ENCODE measurements around the gene ATRN.

ATRN gene

DNA sequence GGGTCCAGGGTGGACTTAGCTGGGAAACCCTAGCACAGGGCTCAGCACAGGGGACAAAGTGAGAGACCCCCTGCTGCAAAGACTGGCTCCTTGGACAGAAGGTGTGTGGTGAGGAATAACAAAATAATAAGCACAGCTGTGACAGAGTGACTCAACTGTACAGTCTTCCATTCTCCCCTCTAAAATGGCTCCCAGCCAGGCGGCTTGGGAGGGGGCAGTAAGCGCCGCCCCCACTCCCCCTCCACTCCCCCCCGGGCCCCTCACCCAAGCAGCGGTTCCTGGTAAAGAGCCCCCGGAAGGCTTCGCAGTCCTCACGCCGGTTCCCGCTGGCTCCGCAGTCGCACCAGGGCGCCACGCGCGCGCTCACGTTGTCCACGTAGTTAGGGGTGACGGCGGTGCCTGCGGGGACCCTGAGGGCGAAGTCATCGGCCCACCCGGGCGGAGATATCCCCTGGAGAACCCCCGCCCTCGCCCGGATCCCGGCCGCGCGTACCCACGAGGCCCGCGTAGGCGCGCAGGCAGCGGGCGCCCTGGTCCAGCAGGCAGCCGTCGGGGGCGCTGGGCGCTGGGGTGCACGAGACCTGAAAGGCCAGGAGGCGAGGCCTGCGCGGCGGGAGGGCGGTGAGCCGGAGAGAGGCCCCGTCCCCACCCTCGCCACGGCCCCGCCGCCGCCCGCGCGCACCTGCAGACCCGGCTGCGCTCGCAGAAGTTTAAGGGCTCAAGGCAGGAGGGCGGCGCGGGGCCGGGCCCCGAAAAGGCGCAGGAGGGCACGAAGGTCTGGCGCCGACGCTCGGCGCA is 189.6 kb downstream of the ATRN start:
- no peak for DNase-seq

DNA sequence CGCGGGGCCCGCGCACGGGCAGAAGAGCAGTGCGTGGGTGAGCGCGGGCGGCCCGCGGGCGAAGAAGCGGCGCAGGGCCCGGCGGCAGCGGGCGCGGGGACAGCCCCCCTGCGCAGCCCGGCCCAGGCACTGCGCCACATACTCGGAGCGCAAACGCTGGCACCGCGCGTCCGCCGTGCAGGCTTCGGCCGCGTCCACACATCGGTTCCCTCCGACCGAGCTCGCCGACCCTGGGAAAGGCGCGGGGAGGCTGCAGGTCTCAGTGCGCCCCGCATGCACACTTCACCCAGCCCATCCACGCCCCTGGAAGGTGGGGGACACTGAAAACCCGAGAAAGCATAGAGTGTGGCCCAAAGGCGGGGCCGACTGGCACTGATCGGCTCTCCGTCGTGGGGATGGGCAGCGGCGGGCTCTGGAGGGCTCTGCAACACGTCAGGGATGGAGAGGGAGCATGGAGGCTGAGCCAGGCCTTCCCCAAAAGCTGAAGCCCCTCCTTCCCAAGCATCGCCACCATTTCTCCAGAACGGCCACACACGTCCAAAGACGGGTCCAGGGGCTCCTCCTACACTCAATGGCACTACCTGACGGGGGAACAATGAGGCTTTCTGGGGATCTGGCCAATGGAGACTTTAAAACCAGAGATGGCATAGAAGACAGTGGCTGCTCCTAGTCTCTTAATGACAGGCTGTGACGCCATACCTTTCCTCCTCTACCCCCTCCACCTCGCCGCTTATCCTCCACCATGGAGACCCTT is 190.4 kb downstream of the ATRN start:
- no peak for DNase-seq

DNA sequence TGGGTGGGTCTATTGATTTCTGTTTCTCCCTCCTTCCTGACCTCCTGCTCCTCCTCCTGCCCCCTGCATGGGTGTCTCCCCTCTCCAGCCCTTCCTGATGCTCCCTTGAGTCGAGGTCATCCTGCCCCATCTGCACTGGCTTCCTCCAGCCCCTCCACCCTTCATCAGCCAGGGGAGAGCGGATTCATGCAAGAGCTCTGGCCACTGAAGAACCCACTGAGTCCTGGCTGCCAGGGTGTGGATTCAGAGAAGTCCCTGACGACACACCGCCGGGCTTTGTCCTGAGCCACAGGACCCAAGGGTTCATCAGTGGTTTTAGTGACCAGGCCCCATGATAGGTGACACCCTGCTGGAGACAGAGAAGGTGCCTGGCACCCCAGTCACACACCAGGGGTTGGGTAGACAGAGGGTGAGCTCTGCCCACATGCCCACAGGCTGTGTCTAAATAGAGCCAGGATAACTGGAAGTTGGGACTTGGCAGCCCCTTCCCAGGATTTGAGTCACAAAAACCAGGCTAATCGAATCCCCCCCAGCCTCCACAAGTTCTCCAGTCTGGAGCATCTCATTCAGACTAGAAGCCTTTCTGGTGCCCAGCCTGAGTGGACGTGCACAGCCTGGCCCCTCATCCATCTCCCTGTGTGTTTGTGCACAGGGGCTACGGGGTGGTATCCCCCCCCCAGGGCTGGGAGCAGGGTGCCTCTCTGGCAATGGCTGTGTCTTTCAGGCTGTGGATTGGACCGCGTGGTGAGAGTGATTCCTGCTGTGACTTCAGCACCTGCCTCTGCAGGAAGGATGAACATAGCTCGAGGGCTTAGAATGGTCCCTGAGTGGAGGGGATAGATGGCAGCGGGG is 191.2 kb downstream of the ATRN start:
- no peak for DNase-seq

DNA sequence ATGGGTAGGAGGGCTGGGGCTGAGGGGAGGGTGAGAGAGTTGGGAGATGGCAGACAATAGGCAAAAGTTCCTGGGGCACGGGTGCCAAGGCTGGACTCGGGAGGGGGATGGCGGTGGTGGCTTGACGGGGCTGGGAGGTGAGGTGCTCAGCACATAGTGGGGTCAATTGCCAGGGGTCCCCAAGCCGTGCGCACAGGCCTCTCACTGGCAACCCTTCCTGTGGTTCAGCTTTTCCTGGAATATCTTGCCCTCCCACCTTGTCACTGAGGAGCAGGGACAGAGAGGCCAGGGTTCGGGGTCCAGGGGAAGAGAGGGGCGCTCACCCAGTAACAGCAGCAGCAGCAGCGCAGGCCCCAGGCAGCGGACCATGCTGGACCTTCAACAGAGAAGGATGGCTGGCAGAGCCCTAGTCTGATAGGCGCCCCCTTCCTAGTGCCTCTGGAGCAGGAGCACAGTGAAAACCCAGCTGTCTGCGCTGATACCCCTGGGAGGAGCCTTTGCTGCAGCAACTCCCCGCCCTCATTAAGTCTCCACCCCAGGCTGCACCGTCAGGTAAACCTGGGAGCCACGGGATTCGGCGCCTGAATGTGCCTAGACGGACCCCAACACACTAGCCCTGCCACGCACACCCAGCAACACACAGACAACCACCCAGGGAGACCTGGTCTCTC is 192.3 kb downstream of the ATRN start, which contains the start of gene GFRA4:
Gene GFRA4 (minus strand): TSS at position 369 of the 671 bp plus-strand sequence. CDS start 0 bp downstream, at position 369.
- no peak for DNase-seq

DNA sequence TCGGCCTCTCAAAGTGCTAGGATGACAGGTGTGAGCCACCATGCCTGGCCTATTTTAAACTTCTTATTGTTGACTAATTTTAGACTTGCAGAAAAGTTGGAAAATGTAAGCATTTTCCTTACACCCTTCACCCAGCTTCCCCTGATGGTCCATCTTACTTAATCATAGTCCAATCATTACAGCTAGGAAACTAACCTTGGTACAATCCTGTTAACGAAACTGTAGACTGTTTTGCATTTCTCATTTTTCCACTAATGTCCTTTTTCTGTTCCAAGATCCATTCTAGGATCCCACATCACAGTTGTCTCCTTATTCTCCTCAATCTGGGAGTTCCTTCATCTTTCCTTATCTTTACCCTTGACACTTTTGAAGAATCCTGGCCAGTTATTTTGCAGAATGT is 193.0 kb downstream of the ATRN start:
- no peak for DNase-seq

DNA sequence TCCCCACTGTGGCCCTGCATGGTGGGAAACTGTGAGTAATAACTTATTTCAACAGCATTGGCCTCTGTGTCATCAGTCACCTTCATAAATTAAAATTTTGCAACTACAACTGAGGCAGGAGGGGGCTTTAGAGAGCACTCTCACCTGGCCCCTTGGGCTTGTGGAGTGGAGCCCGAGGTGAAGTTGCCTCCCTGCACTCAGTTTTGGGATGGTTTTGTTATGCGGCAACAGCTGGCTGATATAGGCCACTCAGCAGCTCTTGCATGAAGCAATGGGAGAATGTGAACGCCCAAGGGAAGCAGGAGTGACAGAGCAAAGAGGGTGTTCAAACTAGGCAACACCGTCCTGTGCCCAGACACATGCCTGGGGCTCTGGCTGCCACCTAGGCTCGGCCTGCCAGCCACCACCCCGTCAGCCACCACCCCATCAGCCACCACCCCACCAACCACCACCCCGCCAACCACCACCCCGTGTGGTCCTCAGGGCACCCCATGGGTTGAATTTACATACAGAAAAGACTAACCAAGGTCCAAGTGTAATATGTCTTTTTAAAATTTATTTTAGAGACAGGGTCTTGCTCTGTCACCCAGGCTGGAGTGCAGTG is 196.7 kb downstream of the ATRN start:
- DNase-seq, result no peak

DNA sequence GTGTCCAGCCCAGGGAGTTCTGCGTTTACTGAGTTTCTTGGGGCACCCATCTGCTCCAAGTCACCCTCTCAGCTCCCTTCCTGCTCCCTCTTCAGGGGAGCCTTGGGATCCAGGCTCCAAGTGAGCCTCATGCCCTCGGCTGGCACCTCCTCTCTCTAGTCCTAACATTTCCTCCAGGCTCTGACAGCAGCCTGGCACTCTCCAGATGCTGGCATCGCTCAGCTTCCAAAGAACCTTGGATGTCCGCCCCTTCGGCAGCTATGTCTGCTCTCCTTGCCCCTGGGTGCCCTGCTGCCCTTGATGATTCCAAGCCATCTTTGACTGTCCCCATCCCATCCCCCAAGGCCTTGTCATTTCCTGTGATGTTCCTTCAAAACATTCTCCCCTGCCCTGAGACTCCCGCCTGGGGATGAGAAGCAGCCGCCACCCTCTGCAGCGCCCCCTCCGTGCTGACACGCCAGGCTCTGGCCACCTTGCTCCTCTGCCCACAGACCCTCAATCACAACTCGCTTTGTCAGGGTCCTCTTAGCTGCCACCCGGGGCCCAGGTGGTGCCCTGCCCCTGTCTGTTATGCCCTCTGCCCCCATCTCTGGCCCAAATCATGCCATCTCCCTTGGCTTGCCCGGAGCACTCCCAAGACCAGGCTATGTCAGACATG is 199.0 kb downstream of the ATRN start:
- DNase-seq, result no peak

DNA sequence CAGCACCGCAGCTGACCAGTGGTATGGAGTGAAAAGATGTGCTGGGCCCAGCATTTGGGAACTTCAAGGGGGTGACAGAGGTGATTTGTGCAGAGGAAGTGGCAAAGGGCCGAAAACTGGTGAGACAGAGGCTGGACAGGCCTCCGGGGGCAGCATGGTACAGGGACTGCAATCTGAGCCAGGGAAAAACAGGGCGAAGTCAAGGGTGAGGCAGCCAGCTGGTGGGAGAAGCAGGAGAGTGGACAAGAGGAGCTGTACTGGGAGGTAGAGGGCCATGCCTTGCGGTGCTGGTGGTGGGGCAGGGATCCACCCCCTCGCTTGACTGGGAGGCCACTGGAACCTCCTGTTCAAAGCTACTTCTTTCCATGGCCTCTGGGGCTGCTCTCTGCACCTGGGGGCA is 199.7 kb downstream of the ATRN start:
- DNase-seq, result no peak

DNA sequence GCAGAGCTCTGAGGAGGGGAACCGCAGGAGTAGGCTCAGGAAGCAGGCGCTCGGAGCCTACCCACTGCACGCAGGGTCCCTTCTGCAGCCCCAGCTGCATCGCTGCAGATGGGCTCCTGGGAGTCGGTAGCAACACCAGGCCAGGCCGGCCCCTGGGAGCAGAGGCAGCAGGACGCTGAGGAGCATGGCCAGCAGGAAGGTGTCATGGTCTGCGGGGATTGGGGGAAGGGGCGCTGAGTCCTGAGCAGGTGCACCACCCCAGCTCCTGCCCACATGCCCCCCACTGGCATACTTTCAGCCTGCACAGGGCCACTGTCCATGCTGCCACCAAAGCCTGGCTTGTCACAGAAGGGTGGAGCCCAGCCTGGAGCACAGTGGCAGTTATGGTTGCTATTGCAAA is 200.1 kb downstream of the ATRN start:
- no peak for DNase-seq

DNA sequence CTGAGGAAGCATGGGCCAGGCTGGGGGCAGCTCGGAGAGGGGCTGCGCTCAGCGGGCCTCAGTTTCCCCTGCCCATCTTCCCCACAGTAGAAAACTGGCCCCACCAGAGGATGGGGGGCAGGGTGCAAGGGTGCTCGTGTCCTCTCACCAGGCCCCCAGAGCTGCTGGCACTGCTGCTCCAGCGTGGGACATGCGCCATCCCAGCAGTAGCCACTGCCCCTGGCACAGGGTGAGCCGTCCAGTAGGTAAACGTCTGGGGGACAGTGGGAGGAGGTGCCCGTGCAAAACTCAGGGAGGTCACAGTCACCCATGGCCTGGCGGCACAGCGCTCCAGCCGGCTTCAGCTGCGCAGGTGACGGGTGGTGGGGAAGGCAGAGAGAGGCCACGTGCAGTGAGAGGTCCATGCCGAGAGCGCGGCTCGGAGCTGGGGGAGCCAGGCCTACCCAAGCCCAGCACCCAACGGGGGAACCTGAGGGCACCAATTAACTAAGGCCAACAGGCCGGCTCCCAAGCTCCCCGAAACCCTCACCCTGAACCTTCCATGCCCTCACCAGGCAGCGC is 201.2 kb downstream of the ATRN start:
- no peak for DNase-seq

DNA sequence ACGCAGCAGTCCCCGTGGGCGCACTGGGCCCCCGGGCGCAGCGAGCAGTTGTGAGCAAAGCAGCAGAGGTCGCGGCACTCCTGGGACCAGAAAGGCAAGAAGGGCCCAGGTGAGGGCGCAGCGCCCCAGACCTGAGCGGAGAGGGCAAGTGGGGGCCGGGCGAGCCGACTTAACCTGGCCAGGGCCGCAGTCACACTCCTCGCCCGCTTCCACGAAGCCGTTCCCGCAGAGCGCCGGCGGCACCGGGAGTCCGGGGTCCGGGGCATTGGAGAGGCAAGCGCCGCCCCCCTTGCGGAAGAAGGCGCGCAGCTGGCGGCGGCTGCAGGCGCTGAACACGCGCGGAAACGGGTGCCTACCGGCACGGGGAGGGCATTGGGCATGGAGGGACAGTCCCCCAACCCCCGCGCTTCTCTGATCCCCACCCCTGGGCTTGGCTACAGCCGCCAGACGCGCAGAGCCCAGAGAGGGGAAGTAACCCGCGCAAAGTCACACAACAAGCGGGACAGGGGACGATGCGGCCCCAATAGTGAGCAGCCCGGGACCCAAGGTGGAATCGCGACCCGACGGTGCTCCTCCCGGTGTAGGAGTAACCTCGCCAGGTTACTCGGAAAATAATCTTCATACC is 201.8 kb downstream of the ATRN start:
- no peak for DNase-seq

DNA sequence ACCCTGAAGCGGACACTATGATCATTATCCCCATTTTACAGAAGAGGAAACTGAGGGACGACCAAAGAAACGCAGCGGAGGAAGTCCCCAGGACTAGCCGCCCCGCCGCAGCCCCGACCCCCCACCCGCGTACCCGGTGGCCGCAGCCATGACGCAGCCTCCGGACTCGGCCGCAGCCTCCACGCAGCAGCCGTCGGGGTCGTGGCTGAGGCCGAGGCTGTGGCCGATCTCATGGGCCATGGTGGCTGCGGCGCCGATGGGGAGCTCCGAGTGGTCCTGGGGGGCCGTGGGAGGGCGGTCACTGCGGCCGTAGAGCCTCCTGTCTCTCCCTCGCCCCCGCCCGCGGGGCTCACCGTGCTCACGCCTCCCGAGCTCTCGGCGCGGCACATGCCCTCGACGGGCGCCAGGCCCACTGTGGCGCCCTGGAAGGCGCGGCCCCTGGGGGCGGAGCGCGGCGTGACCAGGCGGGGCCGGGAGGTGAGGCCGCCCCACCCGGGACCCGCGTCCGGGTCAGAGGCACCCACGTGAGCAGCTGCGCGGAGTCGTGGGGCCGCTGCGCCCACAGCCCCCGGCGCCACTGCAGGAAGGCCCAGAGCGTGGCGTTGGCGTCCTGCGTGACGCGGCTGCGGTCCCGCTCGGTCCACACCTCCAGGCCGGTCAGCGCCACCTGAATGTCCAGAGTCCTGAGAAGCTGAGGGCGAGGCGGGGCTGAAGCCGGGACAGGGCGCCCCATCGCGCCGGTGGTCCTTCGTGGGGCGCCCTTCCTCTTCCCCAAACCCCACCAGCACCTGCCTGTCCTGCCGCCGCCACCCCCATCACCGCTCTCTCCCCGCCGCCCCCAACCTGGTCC is 202.6 kb downstream of the ATRN start:
- no peak for DNase-seq

DNA sequence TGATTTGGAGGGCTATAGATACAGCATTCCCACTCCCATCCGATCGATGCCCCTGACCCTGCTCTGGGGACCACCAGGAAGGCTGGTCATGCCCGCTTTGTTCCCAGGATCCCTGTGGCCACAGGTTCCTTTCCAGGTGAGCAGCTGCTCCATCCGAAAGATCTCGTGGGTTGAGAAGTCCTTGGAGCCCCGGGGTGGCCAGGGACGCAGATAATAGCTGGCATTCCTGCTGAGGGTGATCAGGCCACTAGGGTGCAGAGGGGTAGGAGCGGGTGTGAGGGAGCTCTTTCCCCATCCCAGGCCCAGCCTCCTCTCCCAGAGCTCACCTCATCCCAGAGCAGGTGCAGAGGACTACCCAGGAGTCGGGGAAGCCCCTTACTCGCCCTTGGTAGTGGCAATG is 203.6 kb downstream of the ATRN start:
- no peak for DNase-seq

DNA sequence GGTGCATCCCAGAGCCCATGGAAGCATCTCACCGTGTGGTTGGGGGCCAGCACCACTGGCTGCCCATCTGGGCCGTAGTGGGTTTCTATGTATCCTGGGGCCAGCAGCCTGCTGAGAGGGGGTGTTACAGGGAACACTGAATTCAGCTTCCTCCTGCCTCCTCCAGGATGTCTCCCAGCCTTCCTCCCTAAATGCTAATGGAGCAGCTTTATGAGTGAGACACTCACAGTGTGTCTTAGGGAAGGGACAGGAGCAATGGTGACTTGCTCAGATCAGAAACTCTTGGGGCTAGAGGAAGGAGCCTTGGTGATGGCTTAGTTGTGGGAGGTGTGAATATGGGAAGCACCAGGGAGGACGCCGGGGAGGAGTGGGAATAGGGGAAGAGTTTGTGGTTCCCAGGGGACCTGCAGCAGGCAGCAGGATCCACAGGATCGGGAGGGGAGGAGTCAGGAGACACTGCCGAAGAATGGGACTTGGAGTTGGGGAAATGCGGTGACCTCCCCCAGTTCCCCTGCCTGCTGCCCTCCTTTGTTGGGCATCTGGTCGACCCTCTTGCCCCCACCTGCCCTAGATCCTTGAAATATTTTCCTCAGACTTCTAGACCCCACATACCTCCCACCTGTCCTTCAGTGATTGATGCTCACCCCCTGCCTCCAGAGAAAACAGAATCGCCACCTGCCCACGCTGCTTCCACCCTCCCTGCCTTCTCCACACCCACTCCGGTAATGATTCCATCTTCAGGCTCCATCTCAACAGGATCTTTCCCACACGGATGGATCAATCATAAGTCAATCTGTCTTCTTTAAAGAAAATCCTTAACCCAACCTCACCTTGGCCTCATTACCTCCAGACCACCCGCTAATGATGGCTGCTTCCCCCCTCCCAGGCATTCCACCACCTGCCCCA is 204.4 kb downstream of the ATRN start:
- DNase-seq, result no peak

DNA sequence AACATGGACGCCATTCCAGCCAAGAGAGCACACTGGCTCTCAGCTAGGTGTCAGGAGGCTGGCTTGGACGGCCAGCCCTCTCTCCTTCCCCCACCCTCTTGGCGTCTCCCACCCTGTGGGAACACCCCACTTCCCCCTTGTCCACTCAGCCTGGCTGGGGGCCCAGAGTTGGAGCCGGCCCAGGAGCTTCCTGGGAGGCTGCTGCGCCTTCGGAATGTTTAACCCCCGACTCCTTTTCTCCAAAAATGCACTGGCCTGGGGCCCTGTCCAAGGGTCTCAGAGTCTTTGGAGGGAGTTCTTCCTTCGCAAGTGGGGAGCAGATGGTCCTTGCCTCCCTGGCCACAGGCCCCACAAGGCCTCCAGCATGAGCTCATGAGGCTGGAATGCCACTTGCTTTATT is 206.9 kb downstream of the ATRN start:
- no peak for DNase-seq

DNA sequence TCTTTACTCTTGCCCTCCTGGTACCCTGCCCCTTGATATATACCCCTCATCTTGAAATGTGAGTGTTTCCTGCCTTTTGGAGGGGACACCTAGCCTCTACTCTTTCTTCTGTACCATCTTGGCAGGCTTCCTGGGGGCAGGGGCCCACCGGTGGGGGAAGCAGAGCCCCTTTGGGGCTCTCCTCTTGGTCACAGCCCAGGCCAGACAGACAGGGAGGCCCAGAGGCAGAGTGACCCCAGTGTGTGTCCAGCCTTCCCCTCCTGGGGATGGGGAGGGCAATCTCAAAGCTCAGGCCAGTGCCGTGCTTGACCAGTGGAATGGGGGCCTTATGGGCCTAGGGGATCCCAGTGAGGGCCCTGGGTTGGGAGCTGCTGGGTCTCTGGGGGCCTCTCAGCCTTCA is 207.4 kb downstream of the ATRN start:
- DNase-seq, result no peak

DNA sequence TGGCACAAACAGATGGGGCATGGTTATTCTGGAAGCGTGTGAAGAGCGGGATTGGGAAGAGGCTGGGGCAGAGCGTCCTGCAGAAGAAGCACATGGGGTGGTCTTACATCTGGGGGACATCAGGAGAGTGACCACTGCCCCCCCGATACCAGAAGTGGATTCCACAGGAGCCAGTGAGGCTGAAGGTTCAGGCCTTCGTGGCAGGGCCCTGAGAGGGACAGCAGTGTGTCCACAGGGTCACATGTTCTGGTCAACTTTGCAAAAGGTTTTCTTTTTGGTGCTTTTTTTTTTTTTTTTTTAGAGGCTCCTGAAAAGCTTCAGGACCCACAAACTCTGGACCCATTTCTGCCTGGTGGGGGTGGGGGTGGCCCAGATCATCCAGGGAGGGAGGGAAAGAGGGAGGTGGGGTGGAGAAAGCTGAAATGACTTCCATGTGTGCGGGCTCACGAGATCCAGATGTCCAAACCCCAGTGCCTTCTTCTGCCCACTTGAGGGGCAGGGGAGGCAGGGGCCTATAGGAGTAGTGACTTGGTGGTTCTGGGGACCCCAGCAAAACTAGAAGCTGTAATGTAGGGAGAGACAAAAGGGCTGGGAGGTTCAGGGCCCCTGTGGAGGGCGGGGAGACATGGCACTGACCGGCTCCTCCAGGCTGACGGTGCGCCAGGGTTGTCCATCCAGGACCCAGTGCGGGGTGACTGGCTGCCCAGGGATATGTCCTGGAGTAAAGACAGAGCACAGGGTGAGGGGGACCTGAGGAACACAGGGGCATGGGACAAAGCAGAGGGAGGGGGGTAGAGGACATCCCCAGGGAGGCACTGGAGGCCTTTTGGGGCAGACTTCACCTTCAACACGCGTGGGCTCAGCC is 208.3 kb downstream of the ATRN start:
- DNase-seq, result no peak

Measured in activated CD4-positive, alpha-beta T cell treated with anti-CD3 and anti-CD28 coated beads, Interleukin-10, Interleukin-2, amounts not matched to agents 100 ng/mL and 50 ng/mL, durations not matched to agents 16 hours and 8 hours (primary cell).